H1 (cell line): ENCODE results near the gene SNED1. TPM values are rescaled to one million over a fixed set of nuclear protein-coding genes. Genes with fewer than 3 reads are reported as not detected.

Source experiments
- CTCF ChIA-PET: fragments of 300-600 bp; sonication (Branson Sonifier 250); formaldehyde crosslinking; loops from one replicate; lab custom pipeline; 2021; ENCODE audit not compliant: partially characterized antibody; lab: Charles Lee
- POLR2A ChIA-PET: fragments of 300-600 bp; sonication (Branson Sonifier 250); formaldehyde crosslinking; loops from one replicate; lab custom pipeline; 2021; ENCODE audit warnings: inconsistent platforms; ENCODE audit not compliant: partially characterized antibody; lab: Charles Lee
- DNase-seq, 2 experiments: peaks; one replicate each; pipeline versions ENCODE4 v3.0.0 to v3.0.0-alpha.2; 2010 to 2022; ENCODE audit warnings: low spot score in 2 of 2, low read depth in 1 of 2, mixed read lengths in 1 of 2
- FAIRE-seq: peaks from 2 replicates; lab custom pipeline; 2011; peaks lifted over from hg19 to GRCh38; lab: Jason Lieb, UNC
- H2AFZ ChIP-seq: 2 replicates; pipeline ENCODE4 v1.8.1; 2012; ENCODE audit warnings: low read length, inconsistent platforms
- H2AK5ac ChIP-seq: 2 replicates; pipeline ENCODE4 v1.6.1; 2013; ENCODE audit warnings: low read depth, low read length
- H2BK120ac ChIP-seq: replicated peaks from 2 replicates; pipeline ENCODE3; 2013; ENCODE audit warnings: low read depth, low read length, inconsistent platforms
- H2BK12ac ChIP-seq: 2 replicates; pipeline ENCODE4 v1.6.1; 2013; ENCODE audit warnings: low read depth, low read length
- H2BK15ac ChIP-seq: 2 replicates; pipeline ENCODE4 v1.6.1; 2013; ENCODE audit warnings: low read length
- H2BK20ac ChIP-seq: 2 replicates; pipeline ENCODE4 v1.6.1; 2013; ENCODE audit warnings: low read length
- H2BK5ac ChIP-seq: 2 replicates; pipeline ENCODE4 v1.6.1; 2013; ENCODE audit warnings: low read depth, low read length
- H3K14ac ChIP-seq: 2 replicates; pipeline ENCODE4 v1.6.1; 2013; ENCODE audit warnings: inconsistent platforms; ENCODE audit not compliant: insufficient read length
- H3K18ac ChIP-seq: 2 replicates; pipeline ENCODE4 v1.6.1; 2013; ENCODE audit warnings: low read length; ENCODE audit errors: extremely low read depth
- H3K23ac ChIP-seq: 2 replicates; pipeline ENCODE4 v1.6.1; 2013; ENCODE audit warnings: inconsistent platforms; ENCODE audit not compliant: insufficient read length
- H3K23me2 ChIP-seq: 2 replicates; pipeline ENCODE4 v1.6.1; 2013; ENCODE audit warnings: low read depth, low read length
- H3K27ac ChIP-seq: 2 replicates; pipeline ENCODE4 v1.6.1; 2011; ENCODE audit warnings: low read depth, low read length, inconsistent platforms
- H3K27me3 ChIP-seq, 4 experiments: replicated peaks in 1 of 4; 1 replicate in 1 of 4; 2 replicates in 3 of 4; pipeline versions ENCODE4 v1.6.1 to v1.8.1; 2011 to 2013; ENCODE audit warnings: low read length in 3 of 4, mild to moderate bottlenecking in 3 of 4, inconsistent platforms in 2 of 4, mixed read lengths in 2 of 4, moderate library complexity in 1 of 4; ENCODE audit not compliant: control insufficient read depth in 3 of 4, insufficient read depth in 3 of 4; ENCODE audit errors: extremely low read depth in 1 of 4
- H3K36me3 ChIP-seq, 4 experiments: 2 replicates each; pipeline versions ENCODE4 v1.6.1 to v1.8.1; 2011 to 2013; ENCODE audit warnings: mild to moderate bottlenecking in 4 of 4, low read length in 3 of 4, moderate library complexity in 2 of 4, control low read depth in 1 of 4, inconsistent platforms in 1 of 4; ENCODE audit not compliant: insufficient read depth in 4 of 4, control insufficient read depth in 2 of 4
- H3K4ac ChIP-seq: replicated peaks from 2 replicates; pipeline ENCODE3; 2013; ENCODE audit warnings: low read length, low read depth, mixed read lengths, inconsistent platforms; ENCODE audit not compliant: insufficient read length
- H3K4me1 ChIP-seq, 4 experiments: replicated peaks in 1 of 4; 1 replicate in 1 of 4; 2 replicates in 3 of 4; pipeline versions ENCODE4 v1.6.1 to v1.8.1; 2011 to 2013; ENCODE audit warnings: low read length in 3 of 4, inconsistent platforms in 2 of 4, mixed read lengths in 1 of 4; ENCODE audit not compliant: insufficient read depth in 4 of 4, control insufficient read depth in 3 of 4
- H3K4me2 ChIP-seq, 2 experiments: 2 replicates each; pipeline versions ENCODE4 v1.6.1 to v1.8.1; 2011 to 2013; ENCODE audit warnings: low read depth in 2 of 2, low read length in 2 of 2, control low read depth in 1 of 2, inconsistent platforms in 1 of 2, mild to moderate bottlenecking in 1 of 2; ENCODE audit not compliant: insufficient read depth in 1 of 2
- H3K4me3 ChIP-seq, 4 experiments: fragments of 200-600, 300-600 bp in 1 of 4; sonication (generic), shearing (Covaris generic), sonication (Bioruptor Twin) in 1 of 4; 2 replicates each; pipeline versions ENCODE4 v1.5.1 to v1.8.1; 2011 to 2016; ENCODE audit warnings: low read length in 4 of 4, low read depth in 3 of 4, control low read depth in 2 of 4, inconsistent platforms in 2 of 4, mild to moderate bottlenecking in 2 of 4, mixed read lengths in 1 of 4, moderate library complexity in 1 of 4; ENCODE audit not compliant: insufficient read depth in 2 of 4; ENCODE audit errors: extremely low read depth in 1 of 4
- H3K56ac ChIP-seq: replicated peaks from 2 replicates; pipeline ENCODE3; 2013; ENCODE audit warnings: low read depth, mild to moderate bottlenecking, mixed read lengths, low read length, inconsistent platforms; ENCODE audit not compliant: insufficient read length
- H3K79me1 ChIP-seq: 2 replicates; pipeline ENCODE4 v1.6.1; 2013; ENCODE audit warnings: low read depth, low read length, control low read depth
- H3K79me2 ChIP-seq, 2 experiments: 2 replicates each; pipeline versions ENCODE4 v1.6.1 to v1.8.1; 2012 to 2013; ENCODE audit warnings: low read length in 2 of 2, mild to moderate bottlenecking in 2 of 2, inconsistent platforms in 1 of 2; ENCODE audit not compliant: insufficient read depth in 2 of 2, control insufficient read depth in 1 of 2
- H3K9ac ChIP-seq, 4 experiments: replicated peaks in 1 of 4; 1 replicate in 1 of 4; 2 replicates in 3 of 4; pipeline versions ENCODE4 v1.6.1 to v1.8.1; 2011 to 2013; ENCODE audit warnings: low read depth in 3 of 4, low read length in 3 of 4, control low read depth in 2 of 4, mild to moderate bottlenecking in 2 of 4, moderate library complexity in 2 of 4, inconsistent platforms in 1 of 4; ENCODE audit errors: extremely low read depth in 1 of 4
- H3K9me3 ChIP-seq, 2 experiments: 2 replicates each; pipeline versions ENCODE4 v1.6.1 to v1.8.1; 2012 to 2013; ENCODE audit warnings: mild to moderate bottlenecking in 2 of 2, moderate library complexity in 2 of 2, control low read depth in 1 of 2, inconsistent platforms in 1 of 2, low read depth in 1 of 2, low read length in 1 of 2, mixed read lengths in 1 of 2; ENCODE audit not compliant: insufficient read depth in 2 of 2
- H4K20me1 ChIP-seq, 2 experiments: replicated peaks in 1 of 2; 2 replicates each; pipeline versions ENCODE3 to v1.8.1; 2011 to 2013; ENCODE audit warnings: inconsistent platforms in 2 of 2, low read length in 2 of 2, mild to moderate bottlenecking in 1 of 2; ENCODE audit not compliant: insufficient read depth in 2 of 2, control insufficient read depth in 1 of 2
- H4K5ac ChIP-seq: 2 replicates; pipeline ENCODE4 v1.6.1; 2013; ENCODE audit warnings: low read length, low read depth, mixed read lengths, inconsistent platforms; ENCODE audit not compliant: insufficient read length
- H4K8ac ChIP-seq: 2 replicates; pipeline ENCODE4 v1.8.0; 2013; ENCODE audit warnings: mild to moderate bottlenecking, moderate library complexity, low read length, inconsistent platforms; ENCODE audit not compliant: insufficient read depth; ENCODE audit errors: extremely low read depth
- H4K91ac ChIP-seq: replicated peaks from 2 replicates; pipeline ENCODE3; 2013; ENCODE audit warnings: low read length, mixed read lengths, inconsistent platforms; ENCODE audit not compliant: insufficient read length
- KDM1A ChIP-seq: fragments of 200-600, 300-600 bp; sonication (generic); IDR thresholded peaks from 2 replicates; pipeline ENCODE4 v1.7.1; 2016; ENCODE audit warnings: mild to moderate bottlenecking, low read length, borderline replicate concordance
- WGBS, 2 experiments: shearing (Covaris generic) in 1 of 2; methylation state at CpG; one replicate each; pipeline versions ENCODE4 v1.1.6 to v1.1.7; 2013 to 2015; ENCODE audit warnings: low lambda C conversion rate in 2 of 2, mixed read lengths in 2 of 2, inconsistent platforms in 1 of 2, low coverage in 1 of 2, missing lambda C conversion rate in 1 of 2; ENCODE audit not compliant: insufficient replicate concordance in 2 of 2, insufficient coverage in 1 of 2, insufficient read length in 1 of 2; ENCODE audit errors: extremely low coverage in 1 of 2, missing lambda C conversion rate in 1 of 2; 5-methylcytosine and 5-hydroxymethylcytosine counted together
- polyA plus RNA-seq, 7 experiments: library from polyadenylated mRNA; depleted of rRNA in 3 of 7; stranded (reverse) in 5 of 7; unstranded in 2 of 7; fragments of >200 nt in 5 of 7; fragments of 200-250 nt in 2 of 7; gene quantifications; 1 replicate in 5 of 7; 2 replicates in 1 of 7; 4 replicates in 1 of 7; pipeline versions ENCODE4 v1.2.1 to v1.2.3, GENCODE V29; 2011 to 2013; ENCODE audit warnings: missing spikeins in 2 of 7, mixed read lengths in 2 of 7
- total RNA-seq: library from RNA; stranded (reverse); fragmentation: NEBNext Ultra II Directional; extraction: Animal tissue kit (Norgen Biotek cat#: 25700); gene quantifications from 2 replicates; pipeline ENCODE4 v1.2.1, GENCODE V29; 2021

The SNED1 gene
- total and polyA plus RNA-seq, 2 of the 8 experiments (the other 6 are each of a cell fraction or from before 2014, with no cell fraction given), result 1.9 TPM

DNA sequence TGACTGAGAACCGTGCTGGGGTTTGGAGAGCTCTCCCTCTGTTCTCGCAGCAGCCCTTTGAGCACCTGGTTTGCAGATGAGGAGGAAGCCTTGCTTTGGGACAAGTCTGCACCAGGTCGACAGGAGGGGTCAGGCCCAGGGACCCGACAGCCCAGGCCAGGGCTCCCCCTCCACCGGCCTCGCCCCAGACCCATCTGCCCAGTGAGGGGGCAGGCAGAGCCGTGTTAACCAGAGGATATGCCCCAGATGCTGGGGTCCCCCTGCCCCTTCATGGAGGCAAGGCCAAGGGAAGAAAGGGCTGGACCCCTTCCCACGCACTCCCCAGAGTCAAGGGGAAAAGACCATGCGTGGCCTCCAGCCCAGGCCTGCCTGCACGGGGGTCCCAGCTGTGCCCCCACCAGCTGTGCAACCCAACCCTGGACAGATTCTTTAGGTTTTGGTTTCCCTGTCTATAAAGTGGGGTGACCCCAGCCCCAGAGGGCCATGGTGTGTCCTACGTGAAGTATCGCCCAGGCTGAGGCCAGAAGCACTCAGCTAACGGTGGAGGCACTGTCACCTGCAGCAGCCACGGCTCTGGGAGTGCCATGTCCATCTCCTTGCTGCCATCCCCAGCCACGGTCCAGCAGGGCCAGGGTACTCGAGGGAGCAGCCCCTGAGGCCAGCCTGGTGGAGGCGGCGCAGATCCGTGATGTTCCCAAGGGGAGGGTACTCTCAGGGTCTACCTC lies 4.8 kb upstream of the SNED1 start:
- Histone ChIP-seq H3K4me3 (no peak overlapping the region), H2BK15ac (no peak overlapping the region), H3K79me2 (no peaks in the 10 kb centered on the region), H3K14ac (no peak overlapping the region), H3K4me1 (peaks cover 0 to 2% (median under 1%) of the 10 kb centered on the region in 4 experiments; a peak in 1 of 7 replicates), H3K9me3 (peaks cover 0 to 9% of the 10 kb centered on the region in 2 experiments; a peak in 2 of 4 replicates), H4K91ac (no peak overlapping the region), H3K27ac (no peak overlapping the region), H3K56ac (no peak overlapping the region), H4K5ac (no peak overlapping the region), H3K23ac (no peak overlapping the region), H3K18ac (no peak overlapping the region), H3K4ac (no peak overlapping the region), H2BK120ac (no peak overlapping the region), H2BK20ac (no peak overlapping the region), H3K23me2 (no peaks in the 10 kb centered on the region; the same call in 1 of the 2 replicates), H4K20me1 (peaks cover 0 to 2% of the 10 kb centered on the region in 2 experiments), H3K27me3 (no peaks in the 10 kb centered on the region; a peak in 2 of 7 replicates), H4K8ac (peak overlapping the region; percentile 14; the same call in 1 of the 2 replicates), H3K36me3 (no peaks in the 10 kb centered on the region), H3K79me1 (no peaks in the 10 kb centered on the region), H2BK12ac (no peak overlapping the region), H3K4me2 (no peak overlapping the region), H2AFZ (no peak overlapping the region), H2AK5ac (no peak overlapping the region), H2BK5ac (no peak overlapping the region), H3K9ac (no peak overlapping the region)
- 92% methylated on average over 15 of the region's 19 CpGs; no CpG with 5 or more reads in 1 of the 2 experiments for WGBS, 2 experiments
- DNase-seq, result peak in 1 of 2 experiments; percentile 41
- no peak for FAIRE-seq
- ChIA-PET POLR2A (interaction anchor here (0.9 kb wide), 1 partner anchor 158 kb away, joined by 3 read pairs; no protein-coding TSS in a partner anchor), CTCF (interaction anchor here (1.5 to 2.4 kb wide), 2 partner anchors 11 to 85 kb away, joined by 3 to 14 read pairs; no protein-coding TSS in a partner anchor)
- TF ChIP-seq KDM1A, result no peak
